Measurements from ENCODE around the gene ZC3H12D.
A peak's percentile ranks its signal among the peaks of the same experiment; 100 is the strongest.

The ZC3H12D gene

GRCh38 chr6:149431905-149432775 is 52.7 kb downstream of the ZC3H12D start:
- Mint-ChIP-seq H3K27ac (no peak overlapping the region), H3K4me3 (peak overlapping the region; percentile 55), H3K4me1 (ENCODE audit: low read depth) (peaks cover 6% of the 10 kb centered on the region), H3K36me3 (no peaks in the 10 kb centered on the region), H3K9me3 (ENCODE audit: low read depth) (no peaks in the 10 kb centered on the region), H3K27me3 (no peaks in the 10 kb centered on the region)

DNA sequence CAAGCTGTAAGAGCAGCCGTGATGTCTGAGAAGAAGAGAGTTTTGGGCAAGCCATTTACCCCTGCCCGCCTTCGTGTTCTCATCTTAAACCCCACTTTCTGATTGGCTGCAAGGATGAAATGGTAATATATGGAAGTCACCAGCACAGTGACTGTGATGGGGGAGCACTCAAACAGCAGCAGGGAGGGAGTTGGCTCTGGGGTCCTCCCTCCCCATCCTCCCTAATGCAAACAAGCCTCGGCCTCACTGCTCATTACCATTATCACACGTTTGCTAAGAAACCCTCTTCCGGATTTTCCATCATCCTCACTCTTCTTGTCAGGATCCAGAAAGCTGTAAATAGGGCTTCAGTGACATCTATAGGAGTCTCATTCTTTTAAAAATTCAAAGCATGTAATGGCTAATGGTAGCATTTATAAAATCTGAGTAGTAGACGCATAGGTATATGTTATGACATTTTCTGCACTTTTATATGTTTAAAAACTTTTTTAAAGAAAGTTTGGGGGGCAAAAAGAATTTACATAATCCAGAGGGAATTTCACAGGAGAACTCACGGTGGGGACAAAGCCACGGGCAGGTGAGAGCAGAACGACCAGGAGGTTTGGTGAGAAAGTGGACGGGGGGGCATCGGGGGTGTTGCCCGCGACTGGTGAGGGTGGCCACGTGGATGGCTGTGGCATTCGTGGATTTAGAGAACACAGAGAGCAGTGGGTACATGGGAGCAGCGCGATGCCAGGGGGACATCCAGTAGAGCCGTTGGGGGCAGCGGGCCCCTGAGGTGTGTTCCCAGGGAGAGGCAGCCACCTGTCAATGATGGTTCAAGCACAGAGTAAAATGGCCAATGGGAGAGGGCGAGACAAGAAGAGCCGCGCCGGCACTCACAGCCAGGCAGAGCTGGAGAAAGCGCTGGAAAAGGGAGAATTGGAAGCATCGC is 55.1 kb downstream of the ZC3H12D start:
- Mint-ChIP-seq H3K36me3 (peaks cover 2% of the 10 kb centered on the region), H3K27ac (no peak overlapping the region)

GRCh38 chr6:149428606-149429005 is 56.2 kb downstream of the ZC3H12D start:
- peaks cover 4% of the 10 kb centered on the region for H3K4me1 Mint-ChIP-seq (ENCODE audit: low read depth)
- peaks cover 2% of the 10 kb centered on the region for H3K36me3 Mint-ChIP-seq
- H3K27me3 Mint-ChIP-seq, result no peaks in the 10 kb centered on the region
- no peaks in the 10 kb centered on the region for H3K9me3 Mint-ChIP-seq (ENCODE audit: low read depth)
- H3K27ac Mint-ChIP-seq, result no peak overlapping the region
- no peak overlapping the region for H3K4me3 Mint-ChIP-seq

More for the DNA sequence above, 55.1 kb downstream of the ZC3H12D start:
- peaks cover 4% of the 10 kb centered on the region for H3K4me1 Mint-ChIP-seq (ENCODE audit: low read depth)
- no peaks in the 10 kb centered on the region for H3K9me3 Mint-ChIP-seq (ENCODE audit: low read depth)
- no peak overlapping the region for H3K4me3 Mint-ChIP-seq
- H3K27me3 Mint-ChIP-seq, result no peaks in the 10 kb centered on the region

- H3K4me1 Mint-ChIP-seq (ENCODE audit: low read depth), result peaks cover 1% of the 10 kb centered on the region
- H3K9me3 Mint-ChIP-seq (ENCODE audit: low read depth), result no peaks in the 10 kb centered on the region
- H3K27ac Mint-ChIP-seq, result no peak overlapping the region
- no peak overlapping the region for H3K4me3 Mint-ChIP-seq
- no peaks in the 10 kb centered on the region for H3K27me3 Mint-ChIP-seq
- H3K36me3 Mint-ChIP-seq, result peaks cover 2% of the 10 kb centered on the region
Measured at GRCh38 chr6:149425754-149426153, 59.1 kb downstream of the ZC3H12D start.

GRCh38 chr6:149425224-149425623 is 59.6 kb downstream of the ZC3H12D start:
- no peak overlapping the region for H3K4me3 Mint-ChIP-seq
- H3K27me3 Mint-ChIP-seq, result no peaks in the 10 kb centered on the region
- H3K4me1 Mint-ChIP-seq (ENCODE audit: low read depth), result peaks cover 4% of the 10 kb centered on the region
- no peak overlapping the region for H3K27ac Mint-ChIP-seq
- no peaks in the 10 kb centered on the region for H3K9me3 Mint-ChIP-seq (ENCODE audit: low read depth)
- peaks cover 2% of the 10 kb centered on the region for H3K36me3 Mint-ChIP-seq

GRCh38 chr6:149423964-149424440 is 60.8 kb downstream of the ZC3H12D start:
- no peak overlapping the region for H3K4me3 Mint-ChIP-seq
- H3K27ac Mint-ChIP-seq, result no peak overlapping the region
- no peaks in the 10 kb centered on the region for H3K9me3 Mint-ChIP-seq (ENCODE audit: low read depth)
- H3K36me3 Mint-ChIP-seq, result peaks cover 2% of the 10 kb centered on the region
- no peaks in the 10 kb centered on the region for H3K27me3 Mint-ChIP-seq
- peaks cover 3% of the 10 kb centered on the region for H3K4me1 Mint-ChIP-seq (ENCODE audit: low read depth)

- peaks cover 2% of the 10 kb centered on the region for H3K36me3 Mint-ChIP-seq
- no peak overlapping the region for H3K27ac Mint-ChIP-seq
- H3K4me1 Mint-ChIP-seq (ENCODE audit: low read depth), result peaks cover 3% of the 10 kb centered on the region
- no peak overlapping the region for H3K4me3 Mint-ChIP-seq
- H3K27me3 Mint-ChIP-seq, result no peaks in the 10 kb centered on the region
- H3K9me3 Mint-ChIP-seq (ENCODE audit: low read depth), result no peaks in the 10 kb centered on the region
Measured at GRCh38 chr6:149422581-149422980, 62.2 kb downstream of the ZC3H12D start.

DNA sequence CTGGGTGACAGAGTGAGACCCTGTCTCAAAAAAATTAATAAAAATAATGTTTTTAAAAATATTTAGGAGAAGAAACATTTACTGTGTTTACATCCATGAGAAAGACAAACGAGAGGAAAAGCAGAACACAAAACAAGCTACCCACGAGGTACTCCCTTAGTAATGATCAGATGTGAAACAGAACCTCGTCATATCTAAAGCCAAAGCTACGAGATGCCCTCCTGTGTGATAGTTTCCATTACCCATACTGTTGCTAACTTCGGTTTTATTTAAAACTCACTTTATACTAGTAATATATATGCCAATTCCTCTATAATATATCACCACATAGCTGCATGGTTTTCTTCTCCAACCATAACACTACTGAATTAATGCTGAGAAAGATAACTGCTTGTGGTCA is 63.7 kb downstream of the ZC3H12D start:
- Mint-ChIP-seq H3K4me1 (ENCODE audit: low read depth) (peaks cover 4% of the 10 kb centered on the region), H3K36me3 (peaks cover 2% of the 10 kb centered on the region), H3K9me3 (ENCODE audit: low read depth) (peaks cover 1% of the 10 kb centered on the region), H3K27ac (no peak overlapping the region), H3K27me3 (no peaks in the 10 kb centered on the region), H3K4me3 (no peak overlapping the region)

DNA sequence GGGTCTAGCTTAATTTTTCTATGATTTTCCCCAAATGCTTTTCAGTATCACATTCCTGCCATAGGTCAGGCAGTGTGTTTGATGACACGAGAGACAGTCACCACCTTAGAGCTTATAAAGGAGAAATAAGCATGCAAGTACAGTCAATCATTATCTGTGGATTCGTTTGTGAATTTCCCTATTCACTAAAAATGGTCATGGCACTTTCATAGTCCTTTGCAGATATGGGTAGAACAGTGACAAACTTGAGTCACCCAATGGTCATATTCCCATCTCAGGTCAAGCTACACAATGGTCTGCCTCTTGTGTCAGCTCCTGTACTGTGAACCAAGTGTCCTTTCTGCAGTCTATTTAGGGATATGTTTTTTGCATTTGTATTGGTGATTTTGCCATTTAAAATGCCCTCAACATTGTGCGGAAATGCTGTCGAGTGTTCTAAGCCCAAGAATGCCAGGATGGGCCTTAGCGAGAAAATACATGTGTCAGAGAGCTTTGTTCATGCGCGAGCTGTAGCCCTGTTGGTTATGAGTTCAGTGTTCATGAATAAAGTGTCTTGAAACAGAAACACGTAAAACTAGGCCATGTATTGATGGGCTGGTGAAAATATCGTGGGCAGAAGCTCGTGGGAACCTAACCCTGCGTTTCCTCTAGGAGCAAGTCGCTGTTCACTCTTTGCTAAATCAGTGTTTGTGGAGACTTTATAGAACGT is 65.0 kb downstream of the ZC3H12D start:
- Mint-ChIP-seq H3K4me3 (no peak overlapping the region), H3K9me3 (ENCODE audit: low read depth) (peaks cover 10% of the 10 kb centered on the region), H3K36me3 (peaks cover 8% of the 10 kb centered on the region), H3K27ac (no peak overlapping the region), H3K27me3 (no peaks in the 10 kb centered on the region), H3K4me1 (ENCODE audit: low read depth) (peaks cover 10% of the 10 kb centered on the region)

GRCh38 chr6:149414821-149415220 is 70.0 kb downstream of the ZC3H12D start:
- H3K4me3 Mint-ChIP-seq, result no peak overlapping the region
- peak overlapping the region; percentile 42 for H3K27ac Mint-ChIP-seq
- peaks cover 20% of the 10 kb centered on the region for H3K36me3 Mint-ChIP-seq

DNA sequence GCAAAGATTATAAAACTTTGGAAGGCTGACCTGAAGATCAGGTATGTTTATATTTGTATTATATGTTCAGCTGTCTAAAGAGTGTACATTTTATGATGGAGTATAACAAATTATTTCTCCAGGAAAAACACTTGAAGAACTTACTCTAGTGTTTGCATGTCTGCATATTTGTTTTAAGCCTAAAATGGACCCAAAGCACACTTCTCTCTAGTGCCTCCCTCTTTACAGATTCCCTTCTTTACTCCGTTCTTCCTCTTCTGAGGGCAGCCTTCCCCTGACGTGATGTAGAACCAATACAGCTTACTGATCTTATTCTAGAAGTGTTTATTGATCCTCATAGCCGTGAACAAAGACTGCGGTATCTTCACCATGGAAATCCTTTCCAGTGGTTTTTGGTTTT is 70.8 kb downstream of the ZC3H12D start:
- Mint-ChIP-seq H3K4me3 (no peak overlapping the region), H3K27ac (peak overlapping the region; percentile 78), H3K27me3 (no peaks in the 10 kb centered on the region), H3K9me3 (ENCODE audit: low read depth) (peaks cover 14% of the 10 kb centered on the region), H3K4me1 (ENCODE audit: low read depth) (peaks cover 14% of the 10 kb centered on the region), H3K36me3 (peaks cover 23% of the 10 kb centered on the region)

More at GRCh38 chr6:149414821-149415220, 70.0 kb downstream of the ZC3H12D start:
- Mint-ChIP-seq H3K4me1 (ENCODE audit: low read depth) (peaks cover 9% of the 10 kb centered on the region), H3K9me3 (ENCODE audit: low read depth) (peaks cover 14% of the 10 kb centered on the region), H3K27me3 (no peaks in the 10 kb centered on the region)

DNA sequence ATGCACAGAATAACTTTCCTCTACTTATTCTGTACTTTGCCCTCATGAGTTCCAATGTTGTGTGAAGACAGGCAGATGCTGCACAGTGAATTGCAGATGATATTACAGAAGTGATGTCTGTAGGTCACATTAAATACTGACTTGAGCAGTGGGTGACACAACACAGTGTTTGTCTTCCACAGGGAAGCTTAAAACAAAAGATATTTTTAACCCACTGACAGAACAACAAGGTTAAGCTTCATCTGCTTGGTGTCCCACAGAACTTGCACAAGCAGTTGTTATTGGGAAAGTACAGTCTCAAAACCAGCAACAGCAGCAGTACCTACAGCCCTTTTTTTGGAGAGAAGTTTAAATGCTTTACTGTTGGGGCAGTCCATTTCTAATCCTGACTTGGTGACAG is 74.3 kb downstream of the ZC3H12D start:
- H3K4me1 Mint-ChIP-seq (ENCODE audit: low read depth), result peaks cover 16% of the 10 kb centered on the region
- no peak overlapping the region for H3K4me3 Mint-ChIP-seq
- H3K9me3 Mint-ChIP-seq (ENCODE audit: low read depth), result peaks cover 7% of the 10 kb centered on the region
- H3K27ac Mint-ChIP-seq, result peak overlapping the region; percentile 64
- no peaks in the 10 kb centered on the region for H3K27me3 Mint-ChIP-seq
- peaks cover 19% of the 10 kb centered on the region for H3K36me3 Mint-ChIP-seq

DNA sequence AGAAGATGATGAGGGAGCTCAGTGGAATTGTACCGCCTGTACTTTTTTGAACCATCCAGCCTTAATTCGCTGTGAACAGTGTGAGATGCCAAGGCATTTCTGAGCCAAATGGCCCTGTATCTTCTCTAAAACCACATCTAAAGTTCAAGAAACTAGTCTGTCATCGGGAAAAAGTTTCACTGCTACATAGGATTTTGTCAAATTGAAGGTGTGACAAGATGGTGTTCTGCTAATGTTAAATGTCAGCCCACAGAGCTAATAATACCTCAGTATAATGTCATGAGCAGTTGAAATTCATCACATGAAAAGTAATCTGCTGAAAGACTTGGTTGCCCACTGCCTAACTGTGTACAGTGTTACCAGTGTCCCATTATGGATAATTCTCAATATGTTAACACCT is 75.2 kb downstream of the ZC3H12D start:
- H3K4me1 Mint-ChIP-seq (ENCODE audit: low read depth), result peaks cover 20% of the 10 kb centered on the region
- H3K4me3 Mint-ChIP-seq, result no peak overlapping the region
- H3K27me3 Mint-ChIP-seq, result no peaks in the 10 kb centered on the region
- H3K27ac Mint-ChIP-seq, result peak overlapping the region; percentile 64
- H3K36me3 Mint-ChIP-seq, result peaks cover 17% of the 10 kb centered on the region
- peaks cover 1% of the 10 kb centered on the region for H3K9me3 Mint-ChIP-seq (ENCODE audit: low read depth)

Measured in activated naive CD8-positive, alpha-beta T cell (primary cell).